Memory B cell (primary cell): ENCODE data around the gene GFAP.

ENCODE experiments used
- ATAC-seq: fragments of 150-1000 bp; cut with Tn5 transposase; 2 replicates; pipeline ENCODE4 v1.10.0; 2021; ENCODE audit warnings: low read depth, mild to moderate bottlenecking, moderate library complexity
- DNase-seq, 2 donors: peaks; one replicate each; pipeline ENCODE4 v3.0.0; 2022; ENCODE audit warnings: low spot score in 2 of 2
- H3K27ac Mint-ChIP-seq: one replicate; pipeline ENCODE4 v1.8.0; 2022; ENCODE audit warnings: mild to moderate bottlenecking, moderate library complexity, mixed read lengths
- H3K27me3 Mint-ChIP-seq: one replicate; pipeline ENCODE4 v1.8.0; 2022; ENCODE audit warnings: mixed read lengths
- H3K36me3 Mint-ChIP-seq: one replicate; pipeline ENCODE4 v1.8.0; 2022; ENCODE audit warnings: mild to moderate bottlenecking, mixed read lengths
- H3K4me1 Mint-ChIP-seq: one replicate; pipeline ENCODE4 v1.8.0; 2022; ENCODE audit warnings: mixed read lengths
- H3K4me3 Mint-ChIP-seq: one replicate; pipeline ENCODE4 v1.8.0; 2022; ENCODE audit warnings: mild to moderate bottlenecking, moderate library complexity, mixed read lengths
- H3K9me3 Mint-ChIP-seq: one replicate; pipeline ENCODE4 v1.8.0; 2022; ENCODE audit warnings: mixed read lengths

Gene GFAP

GRCh38 chr17:44914698-44915271 lies 515 bp downstream of the GFAP start:
- peaks cover 18% of the 10 kb centered on the region for H3K27me3 Mint-ChIP-seq
- H3K36me3 Mint-ChIP-seq: no peaks in the 10 kb centered on the region
- peaks cover 8% of the 10 kb centered on the region for H3K4me1 Mint-ChIP-seq
- no peak overlapping the region for H3K4me3 Mint-ChIP-seq
- no peaks in the 10 kb centered on the region for H3K9me3 Mint-ChIP-seq
- no peak for DNase-seq
- H3K27ac Mint-ChIP-seq: no peak overlapping the region
- ATAC-seq: no peak

DNA sequence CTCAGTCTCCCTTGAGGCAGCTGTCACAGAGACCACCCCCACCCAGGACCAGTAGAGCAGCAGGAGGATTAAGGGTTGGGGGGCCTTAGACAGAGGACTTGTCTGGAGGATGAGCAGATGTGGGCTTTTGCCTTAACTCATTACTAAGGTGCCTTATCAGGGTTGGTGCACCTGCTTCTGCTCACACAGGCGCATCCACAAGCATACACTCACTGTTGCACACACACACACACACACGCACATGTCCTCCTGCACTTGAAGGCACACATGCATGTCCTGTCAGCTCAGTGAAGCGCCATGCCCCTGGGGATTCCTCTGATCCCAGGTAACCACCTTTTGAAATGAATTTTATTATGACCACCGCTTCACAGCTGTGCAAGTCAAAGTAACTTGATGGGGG lies 1.2 kb downstream of the GFAP start:
- no peak overlapping the region for H3K27ac Mint-ChIP-seq
- peaks cover 8% of the 10 kb centered on the region for H3K4me1 Mint-ChIP-seq
- DNase-seq: no peak
- H3K36me3 Mint-ChIP-seq: no peaks in the 10 kb centered on the region
- peak; percentile 44 for ATAC-seq
- H3K9me3 Mint-ChIP-seq: no peaks in the 10 kb centered on the region
- no peak overlapping the region for H3K4me3 Mint-ChIP-seq
- H3K27me3 Mint-ChIP-seq: peaks cover 20% of the 10 kb centered on the region

DNA sequence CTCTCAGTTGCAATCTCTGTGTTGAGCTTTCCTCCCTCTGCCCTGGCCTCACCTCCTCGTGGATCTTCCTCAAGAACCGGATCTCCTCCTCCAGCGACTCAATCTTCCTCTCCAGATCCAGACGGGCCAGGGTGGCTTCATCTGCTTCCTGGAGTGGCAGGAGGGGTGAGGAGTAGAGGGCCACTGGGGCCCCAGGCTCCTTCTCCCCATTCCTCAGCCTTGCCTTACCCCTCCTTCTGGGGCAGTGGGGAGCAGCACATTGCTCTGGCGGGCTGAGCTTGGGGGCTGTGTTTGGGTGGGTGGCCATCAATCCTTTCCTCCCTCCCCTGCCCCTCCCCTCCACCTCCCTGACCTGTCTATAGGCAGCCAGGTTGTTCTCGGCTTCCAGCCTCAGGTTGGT lies 1.6 kb downstream of the GFAP start:
- DNase-seq (no peak), ATAC-seq (no peak)
- no peak overlapping the region for H3K27ac Mint-ChIP-seq
- peaks cover 22% of the 10 kb centered on the region for H3K27me3 Mint-ChIP-seq
- no peaks in the 10 kb centered on the region for H3K9me3 Mint-ChIP-seq
- H3K36me3 Mint-ChIP-seq: no peaks in the 10 kb centered on the region
- peaks cover 8% of the 10 kb centered on the region for H3K4me1 Mint-ChIP-seq
- H3K4me3 Mint-ChIP-seq: no peak overlapping the region

- peaks cover 8% of the 10 kb centered on the region for H3K4me1 Mint-ChIP-seq
- no peak overlapping the region for H3K4me3 Mint-ChIP-seq
- no peak for DNase-seq
- H3K9me3 Mint-ChIP-seq: no peaks in the 10 kb centered on the region
- H3K27ac Mint-ChIP-seq: no peak overlapping the region
- H3K27me3 Mint-ChIP-seq: peaks cover 24% of the 10 kb centered on the region
- H3K36me3 Mint-ChIP-seq: no peaks in the 10 kb centered on the region
- ATAC-seq: no peak
Measured at GRCh38 chr17:44912763-44913544, 2.3 kb downstream of the GFAP start.

DNA sequence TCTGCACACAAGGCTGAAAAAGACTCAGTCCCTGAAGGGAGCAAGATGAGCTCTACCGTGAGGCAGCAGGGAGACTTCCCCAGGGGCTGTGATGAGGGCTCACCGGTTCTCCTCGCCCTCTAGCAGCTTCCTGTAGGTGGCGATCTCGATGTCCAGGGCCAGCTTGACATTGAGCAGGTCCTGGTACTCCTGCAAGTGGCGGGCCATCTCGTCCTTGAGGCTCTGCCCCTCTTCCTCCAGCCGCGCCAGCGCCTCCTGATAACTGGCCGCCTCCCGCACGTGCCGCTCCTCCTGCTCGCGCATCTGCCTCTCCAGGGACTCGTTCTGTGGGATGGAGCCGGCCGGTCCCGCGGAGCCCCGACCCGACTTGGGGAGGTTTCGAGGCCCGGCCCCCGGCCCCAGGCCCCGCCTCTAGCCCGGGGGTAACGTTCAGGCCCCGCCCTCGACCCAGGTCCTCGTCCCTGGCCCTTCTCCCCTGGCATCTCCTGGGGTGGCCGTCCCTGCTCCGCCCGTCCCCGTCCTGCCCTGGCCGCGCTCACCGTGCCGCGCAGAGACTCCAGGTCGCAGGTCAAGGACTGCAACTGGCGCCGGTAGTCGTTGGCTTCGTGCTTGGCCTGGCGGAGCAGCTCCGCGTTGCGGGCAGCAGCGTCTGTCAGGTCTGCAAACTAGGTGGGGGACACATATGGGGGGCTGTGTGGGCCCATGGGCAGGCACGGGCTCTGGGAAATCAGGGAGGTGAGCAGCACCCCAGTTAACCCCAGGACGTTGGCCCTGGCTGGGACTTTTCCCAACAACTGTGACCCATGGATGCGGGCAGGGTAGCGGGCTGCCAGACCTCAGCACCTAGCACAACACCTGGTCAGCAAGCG lies 3.9 kb downstream of the GFAP start:
- H3K4me1 Mint-ChIP-seq: peaks cover 8% of the 10 kb centered on the region
- peaks cover 23% of the 10 kb centered on the region for H3K27me3 Mint-ChIP-seq
- H3K4me3 Mint-ChIP-seq: peak overlapping the region; percentile 57
- ATAC-seq: peak; percentile 69
- peak; percentile 26 to 36 for DNase-seq
- H3K27ac Mint-ChIP-seq: no peak overlapping the region
- no peaks in the 10 kb centered on the region for H3K9me3 Mint-ChIP-seq
- H3K36me3 Mint-ChIP-seq: no peaks in the 10 kb centered on the region

DNA sequence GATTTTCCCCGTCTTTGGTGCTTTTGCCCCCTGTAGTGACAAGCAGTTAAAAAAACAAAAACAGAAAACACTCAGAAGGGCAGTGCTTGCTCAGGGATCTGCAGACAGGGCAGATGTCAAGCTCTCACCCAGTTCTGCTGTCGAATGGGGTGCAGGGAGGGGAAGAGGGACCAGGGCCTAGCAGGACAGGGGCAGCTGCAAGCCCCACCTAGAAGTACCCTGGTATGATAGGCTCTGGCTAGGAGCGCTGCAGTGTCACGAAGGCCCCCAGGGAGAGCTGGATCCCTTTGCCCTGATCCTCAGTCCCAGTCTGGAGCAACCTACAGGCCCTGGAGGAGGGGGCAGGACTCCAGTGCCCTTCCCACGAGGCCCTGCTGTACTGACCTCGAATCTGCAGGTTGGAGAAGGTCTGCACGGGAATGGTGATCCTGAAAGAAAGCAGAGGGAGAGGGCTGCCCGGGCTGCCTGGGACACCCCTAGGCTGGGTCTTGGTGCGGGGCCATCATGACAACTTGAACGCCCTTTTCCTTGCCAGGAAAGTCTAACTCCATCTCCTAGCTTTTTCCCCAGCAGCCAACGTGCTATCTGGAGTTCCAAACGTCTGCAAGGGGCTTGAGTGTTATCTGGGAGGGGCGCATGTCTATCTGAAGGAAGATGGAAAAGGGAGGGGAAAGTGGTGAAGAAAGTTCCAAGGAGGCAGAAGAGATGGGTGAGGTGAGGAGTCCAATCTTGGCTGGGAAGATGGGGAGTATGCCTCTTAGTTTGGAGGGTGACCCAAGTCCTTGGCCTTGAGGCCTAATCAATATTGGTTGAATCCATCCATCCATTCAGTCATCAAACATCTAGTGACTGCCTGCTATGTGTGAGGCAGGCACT lies 4.8 kb downstream of the GFAP start:
- DNase-seq (no peak), ATAC-seq (no peak)
- Mint-ChIP-seq H3K9me3 (no peaks in the 10 kb centered on the region), H3K36me3 (no peaks in the 10 kb centered on the region), H3K4me3 (no peak overlapping the region), H3K27me3 (peaks cover 28% of the 10 kb centered on the region), H3K27ac (no peak overlapping the region), H3K4me1 (peaks cover 8% of the 10 kb centered on the region)

DNA sequence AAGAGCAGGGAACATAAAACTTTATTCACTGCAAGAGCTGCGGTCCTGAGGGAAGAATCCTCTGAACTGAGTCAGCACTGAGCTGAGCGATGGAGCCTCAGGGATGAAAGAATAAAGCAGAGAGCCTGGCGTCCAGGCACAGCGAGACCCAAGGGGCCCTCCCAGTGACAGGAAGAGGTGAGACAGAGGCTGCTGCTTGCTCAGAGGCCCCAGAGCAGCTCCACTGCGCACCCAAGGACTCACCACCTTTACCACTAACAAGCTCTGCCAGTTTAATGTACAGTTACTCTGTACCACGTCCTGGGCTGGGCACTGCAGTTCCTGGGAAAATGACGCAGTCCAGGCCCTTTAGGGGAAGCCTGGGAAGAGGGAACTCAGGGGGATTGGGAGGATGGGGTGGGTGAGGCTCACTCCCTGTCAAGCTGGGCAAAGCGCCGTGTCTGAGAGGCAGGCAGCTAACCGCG lies 5.6 kb downstream of the GFAP start:
- H3K27ac Mint-ChIP-seq: no peak overlapping the region
- peaks cover 30% of the 10 kb centered on the region for H3K27me3 Mint-ChIP-seq
- no peaks in the 10 kb centered on the region for H3K9me3 Mint-ChIP-seq
- H3K4me1 Mint-ChIP-seq: peaks cover 8% of the 10 kb centered on the region
- ATAC-seq (no peak), DNase-seq (no peak)
- no peaks in the 10 kb centered on the region for H3K36me3 Mint-ChIP-seq
- H3K4me3 Mint-ChIP-seq: no peak overlapping the region

DNA sequence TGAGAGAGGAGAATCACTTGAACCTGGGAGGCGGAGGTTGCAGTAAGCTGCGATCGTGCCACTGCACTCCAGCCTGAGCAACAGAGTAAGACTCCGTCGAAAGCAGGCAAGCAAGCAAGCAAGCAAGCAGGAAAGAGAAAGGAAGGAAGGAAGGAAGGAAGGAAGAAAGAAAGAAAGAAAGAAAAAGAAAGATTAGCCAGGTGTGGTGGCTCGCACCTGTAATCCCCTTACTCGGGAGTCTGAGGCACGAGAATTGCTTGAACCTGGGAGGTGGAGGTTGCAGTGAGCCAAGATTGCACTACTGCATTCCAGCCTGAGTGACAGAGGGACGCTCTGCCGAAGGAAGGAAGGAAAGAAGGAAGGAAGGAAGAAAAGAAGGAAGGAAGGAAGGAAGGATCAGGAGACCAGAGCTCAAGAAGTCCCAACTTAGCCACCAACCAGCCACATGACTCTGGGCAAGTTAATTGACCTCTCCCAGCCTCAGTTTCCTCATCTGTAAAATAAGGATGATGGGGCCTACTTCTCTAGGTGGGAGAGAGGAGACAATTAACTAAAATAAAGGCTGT lies 6.5 kb downstream of the GFAP start:
- no peak for ATAC-seq
- Mint-ChIP-seq H3K4me1 (peaks cover 8% of the 10 kb centered on the region), H3K9me3 (no peaks in the 10 kb centered on the region), H3K27ac (no peak overlapping the region), H3K36me3 (no peaks in the 10 kb centered on the region), H3K4me3 (no peak overlapping the region), H3K27me3 (peaks cover 28% of the 10 kb centered on the region)
- no peak for DNase-seq

DNA sequence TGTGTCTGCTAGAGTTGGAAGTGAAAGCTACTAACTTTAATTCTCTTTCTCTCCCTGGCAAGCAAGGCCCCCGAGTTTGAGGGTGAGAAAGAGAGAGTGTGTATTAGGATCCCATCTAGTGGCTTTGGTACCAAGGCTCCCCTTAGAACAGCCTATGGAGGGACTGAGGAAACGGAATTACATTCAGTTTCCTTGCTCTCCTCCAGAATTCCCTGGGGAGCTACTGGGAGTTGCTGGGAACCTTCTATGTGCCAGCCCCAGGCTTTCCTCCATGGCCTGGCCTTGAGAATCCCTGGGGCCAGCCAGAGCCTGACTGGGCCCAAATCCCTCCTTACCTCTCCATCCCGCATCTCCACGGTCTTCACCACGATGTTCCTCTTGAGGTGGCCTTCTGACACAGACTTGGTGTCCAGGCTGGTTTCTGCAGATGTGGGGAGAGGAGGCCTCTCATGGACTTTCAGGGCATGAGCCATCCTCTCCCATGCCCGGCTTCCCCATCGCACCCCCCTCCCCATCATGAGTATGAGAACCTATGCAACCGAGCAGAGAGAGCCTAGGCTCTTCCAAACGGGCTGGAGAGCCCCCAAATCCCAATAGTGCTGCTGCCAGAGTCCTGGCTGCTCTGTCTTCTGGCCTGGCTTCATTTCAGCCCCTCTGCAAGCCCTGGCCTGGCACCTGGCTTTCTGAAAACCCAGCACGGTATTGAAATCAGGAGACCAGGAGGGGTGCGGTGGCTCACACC lies 7.4 kb downstream of the GFAP start:
- no peaks in the 10 kb centered on the region for H3K36me3 Mint-ChIP-seq

DNA sequence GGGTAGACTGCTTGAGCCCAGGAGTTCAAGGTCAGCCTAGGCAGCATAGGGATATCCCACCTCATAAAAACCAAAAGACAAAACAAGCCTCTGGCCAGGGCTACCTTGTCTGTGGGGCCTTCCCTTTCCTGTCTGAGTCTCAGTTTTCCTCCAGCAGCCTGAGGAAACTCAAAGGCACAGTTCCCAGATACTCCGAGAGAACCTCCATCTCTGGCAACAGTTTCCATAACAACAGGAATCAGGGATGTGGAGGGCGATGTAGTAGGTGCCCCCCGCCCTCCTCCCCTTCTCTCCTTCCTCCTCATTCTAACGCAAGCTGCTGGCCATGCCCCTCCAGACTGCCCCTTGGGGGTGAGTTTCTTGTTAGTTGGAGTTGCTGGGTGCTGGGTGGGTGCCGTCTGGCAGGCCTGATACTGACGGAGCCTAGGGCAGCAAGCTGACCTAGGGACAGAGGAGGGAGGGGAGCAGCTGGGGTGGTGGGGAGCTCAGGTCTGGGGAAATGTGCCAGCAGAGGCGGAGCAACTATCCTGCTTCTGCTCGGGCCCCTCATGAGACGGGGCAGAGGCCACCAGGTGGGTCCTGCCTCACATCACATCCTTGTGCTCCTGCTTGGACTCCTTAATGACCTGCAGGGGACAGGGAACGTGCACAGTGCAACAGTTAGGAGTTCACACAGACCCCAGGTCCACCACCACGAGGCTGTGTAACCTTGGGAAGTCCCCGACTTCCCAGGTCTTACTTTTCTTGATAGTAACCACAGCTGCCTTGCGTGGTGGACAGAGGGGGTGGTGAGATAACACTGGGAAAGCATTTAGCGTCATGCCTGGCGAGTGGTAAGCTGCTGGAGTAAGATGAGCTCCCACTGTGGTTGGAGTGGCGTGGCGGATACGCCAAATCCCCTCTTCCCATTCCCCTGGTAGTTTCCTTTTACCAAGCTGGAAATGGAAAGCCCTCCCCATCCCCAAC lies 8.3 kb downstream of the GFAP start:
- ATAC-seq (no peak), DNase-seq (no peak)
- H3K4me1 Mint-ChIP-seq: peaks cover 4% of the 10 kb centered on the region
- H3K4me3 Mint-ChIP-seq: no peak overlapping the region
- no peak overlapping the region for H3K27ac Mint-ChIP-seq
- H3K27me3 Mint-ChIP-seq: peaks cover 19% of the 10 kb centered on the region
- no peaks in the 10 kb centered on the region for H3K36me3 Mint-ChIP-seq
- H3K9me3 Mint-ChIP-seq: no peaks in the 10 kb centered on the region

More for the DNA sequence above, 7.4 kb downstream of the GFAP start:
- peaks cover 23% of the 10 kb centered on the region for H3K27me3 Mint-ChIP-seq
- no peak overlapping the region for H3K27ac Mint-ChIP-seq
- ATAC-seq (no peak), DNase-seq (no peak)
- H3K4me1 Mint-ChIP-seq: peaks cover 4% of the 10 kb centered on the region
- no peaks in the 10 kb centered on the region for H3K9me3 Mint-ChIP-seq
- no peak overlapping the region for H3K4me3 Mint-ChIP-seq

GRCh38 chr17:44906010-44906646 lies 9.2 kb downstream of the GFAP start:
- Mint-ChIP-seq H3K36me3 (no peaks in the 10 kb centered on the region), H3K27me3 (peaks cover 19% of the 10 kb centered on the region), H3K27ac (no peak overlapping the region), H3K9me3 (no peaks in the 10 kb centered on the region), H3K4me1 (peaks cover 4% of the 10 kb centered on the region), H3K4me3 (no peak overlapping the region)
- DNase-seq (no peak), ATAC-seq (no peak)
